Muscle layer of duodenum (tissue), 2 donors: ENCODE results near the gene SMIM24.
"Not testable (repeated sequence)": the region's sequence is repeated elsewhere in the genome, so short reads cannot be mapped to it uniquely, and the experiment has no call there.

ENCODE experiments used
- H3K27ac ChIP-seq: one replicate; pipeline ENCODE4 v1.7.0; 2013; ENCODE audit warnings: mild to moderate bottlenecking, low read length
- H3K27me3 ChIP-seq: one replicate; pipeline ENCODE4 v1.7.0; 2013; ENCODE audit warnings: low read depth, mild to moderate bottlenecking, control low read depth, low read length
- H3K36me3 ChIP-seq, 2 donors: one replicate each; pipeline ENCODE4 v1.7.0; 2013; ENCODE audit warnings: low read length in 2 of 2, control low read depth in 1 of 2, mild to moderate bottlenecking in 1 of 2; ENCODE audit not compliant: insufficient read depth in 2 of 2, control insufficient read depth in 1 of 2
- H3K4me1 ChIP-seq, 2 donors: one replicate each; pipeline ENCODE4 v1.7.0; 2013; ENCODE audit warnings: low read length in 2 of 2, mild to moderate bottlenecking in 2 of 2, control low read depth in 1 of 2, moderate library complexity in 1 of 2; ENCODE audit not compliant: insufficient read depth in 2 of 2, control insufficient read depth in 1 of 2
- H3K4me3 ChIP-seq, 2 donors: one replicate each; pipeline ENCODE4 v1.7.0; 2013; ENCODE audit warnings: low read length in 2 of 2, low read depth in 1 of 2, mild to moderate bottlenecking in 1 of 2
- H3K9me3 ChIP-seq, 2 donors: one replicate each; pipeline ENCODE4 v1.7.0; 2013; ENCODE audit warnings: low read length in 2 of 2, control low read depth in 1 of 2, mild to moderate bottlenecking in 1 of 2; ENCODE audit not compliant: control insufficient read depth in 1 of 2
- donor health status: healthy.

The SMIM24 gene

GRCh38 chr19:3457528-3458228 is 22.6 kb downstream of the SMIM24 start:
- Histone ChIP-seq H3K27ac (peak overlapping the region; percentile 65), H3K27me3 (no peaks in the 10 kb centered on the region), H3K9me3 (no peaks in the 10 kb centered on the region), H3K4me1 (peaks cover 4 to 48% of the 10 kb centered on the region in 2 donors), H3K4me3 (peak overlapping the region in 1 of 2 donors; percentile 12), H3K36me3 (peaks cover 16 to 61% of the 10 kb centered on the region in 2 donors)

- Histone ChIP-seq H3K36me3 (peaks cover 21 to 62% of the 10 kb centered on the region in 2 donors), H3K9me3 (no peaks in the 10 kb centered on the region), H3K4me3 (no peak overlapping the region), H3K4me1 (peaks cover 4 to 48% of the 10 kb centered on the region in 2 donors), H3K27ac (peak overlapping the region; percentile 65), H3K27me3 (no peaks in the 10 kb centered on the region)
These were observed 23.3 kb downstream of the SMIM24 start for GRCh38 chr19:3456925-3457527.

- H3K27me3 ChIP-seq = no peaks in the 10 kb centered on the region
- H3K36me3 ChIP-seq = peaks cover 21 to 68% of the 10 kb centered on the region in 2 donors
- no peaks in the 10 kb centered on the region for H3K9me3 ChIP-seq
- no peak overlapping the region for H3K4me3 ChIP-seq
- no peak overlapping the region for H3K27ac ChIP-seq
- H3K4me1 ChIP-seq = peaks cover 4 to 48% of the 10 kb centered on the region in 2 donors
These were observed 24.2 kb downstream of the SMIM24 start for GRCh38 chr19:3455960-3456601.

GRCh38 chr19:3455393-3455955 is 24.9 kb downstream of the SMIM24 start:
- H3K9me3 ChIP-seq = no peaks in the 10 kb centered on the region
- no peaks in the 10 kb centered on the region for H3K27me3 ChIP-seq
- no peak overlapping the region for H3K27ac ChIP-seq
- H3K36me3 ChIP-seq = peaks cover 21 to 71% of the 10 kb centered on the region in 2 donors
- peaks cover 4 to 53% of the 10 kb centered on the region in 2 donors for H3K4me1 ChIP-seq
- H3K4me3 ChIP-seq = no peak overlapping the region

- no peak overlapping the region for H3K4me3 ChIP-seq
- H3K36me3 ChIP-seq = peaks cover 21 to 66% of the 10 kb centered on the region in 2 donors
- no peaks in the 10 kb centered on the region for H3K27me3 ChIP-seq
- H3K9me3 ChIP-seq = no peaks in the 10 kb centered on the region
- H3K27ac ChIP-seq = no peak overlapping the region
- H3K4me1 ChIP-seq = peaks cover 4 to 49% of the 10 kb centered on the region in 2 donors
These were observed 25.5 kb downstream of the SMIM24 start for GRCh38 chr19:3454656-3455392.

- Histone ChIP-seq H3K4me1 (peaks cover 3 to 39% of the 10 kb centered on the region in 2 donors), H3K27ac (no peak overlapping the region), H3K4me3 (no peak overlapping the region), H3K9me3 (no peaks in the 10 kb centered on the region), H3K27me3 (no peaks in the 10 kb centered on the region), H3K36me3 (peaks cover 26 to 71% of the 10 kb centered on the region in 2 donors)
These were observed 26.5 kb downstream of the SMIM24 start for GRCh38 chr19:3453840-3454239.

- H3K4me3 ChIP-seq, H3K27me3 ChIP-seq, H3K27ac ChIP-seq, H3K9me3 ChIP-seq: not testable (repeated sequence)
- Histone ChIP-seq H3K36me3 (peaks cover 26 to 74% of the 10 kb centered on the region in 2 donors), H3K4me1 (peaks cover 0 to 29% of the 10 kb centered on the region in 2 donors)
These were observed 27.4 kb downstream of the SMIM24 start for GRCh38 chr19:3452942-3453214.

- peaks cover 26 to 76% of the 10 kb centered on the region in 2 donors for H3K36me3 ChIP-seq
- H3K27ac ChIP-seq = no peak overlapping the region
- H3K27me3 ChIP-seq = no peaks in the 10 kb centered on the region
- H3K4me3 ChIP-seq = no peak overlapping the region
- no peaks in the 10 kb centered on the region for H3K9me3 ChIP-seq
- H3K4me1 ChIP-seq = peaks cover 0 to 24% of the 10 kb centered on the region in 2 donors
These were observed 28.0 kb downstream of the SMIM24 start for GRCh38 chr19:3452171-3452941.

GRCh38 chr19:3451451-3451866 is 28.9 kb downstream of the SMIM24 start:
- Histone ChIP-seq H3K4me1 (peaks cover 0 to 17% of the 10 kb centered on the region in 2 donors), H3K36me3 (peaks cover 26 to 69% of the 10 kb centered on the region in 2 donors), H3K4me3 (no peak overlapping the region), H3K9me3 (no peaks in the 10 kb centered on the region), H3K27ac (peak overlapping the region; percentile 39), H3K27me3 (no peaks in the 10 kb centered on the region)

GRCh38 chr19:3450796-3451411 is 29.4 kb downstream of the SMIM24 start:
- Histone ChIP-seq H3K36me3 (peaks cover 29 to 70% of the 10 kb centered on the region in 2 donors), H3K27ac (peak overlapping the region; percentile 39), H3K4me1 (peaks cover 0 to 11% of the 10 kb centered on the region in 2 donors)

More at GRCh38 chr19:3450796-3451411, 29.4 kb downstream of the SMIM24 start:
- Histone ChIP-seq H3K27me3 (no peaks in the 10 kb centered on the region), H3K4me3 (no peak overlapping the region), H3K9me3 (no peaks in the 10 kb centered on the region)
